ENCODE measurements around the gene KIF1A. TPM values are rescaled to one million over a fixed set of nuclear protein-coding genes. Genes with fewer than 3 reads are reported as not detected.
A peak's percentile ranks its signal among the peaks of the same experiment; 100 is the strongest.

Gene KIF1A
- total and polyA plus RNA-seq, 8 donors, result 32.4 to 76.0 (median 62.1) TPM

- H3K4me1 ChIP-seq, result peaks cover 0 to 3% (median 0%) of the 10 kb centered on the region in 3 donors
- 90 to 94% methylated on average over 18 to 19 of the region's 19 CpGs for WGBS, 2 donors
- H3K27me3 ChIP-seq, result no peaks in the 10 kb centered on the region
- H3K4me3 ChIP-seq, result no peak overlapping the region
- DNase-seq (peak in 3 of 6 donors; percentile 19 to 72 (median 50)), ATAC-seq (no peak), FAIRE-seq (no peak)
- H3K9me3 ChIP-seq, result no peaks in the 10 kb centered on the region
- H3K36me3 ChIP-seq, result peaks cover 0 to 7% (median 0%) of the 10 kb centered on the region in 3 donors
- no peak for TF ChIP-seq CTCF (IDR thresholded peaks at IDR 0.05)
- H3K27ac ChIP-seq, result no peak overlapping the region
- intact Hi-C loops (cut with DNase I), result no loop called here
Observed at GRCh38 chr2:240791221-240791800, 28.7 kb downstream of the KIF1A start.

- Histone ChIP-seq H3K4me3 (no peak overlapping the region), H3K27ac (no peak overlapping the region), H3K36me3 (no peaks in the 10 kb centered on the region), H3K9me3 (no peaks in the 10 kb centered on the region), H3K4me1 (peaks cover 0 to 3% (median 0%) of the 10 kb centered on the region in 3 donors), H3K27me3 (no peaks in the 10 kb centered on the region)
- FAIRE-seq (no peak), DNase-seq (peak in 3 of 6 donors; percentile 20 to 65 (median 43)), ATAC-seq (no peak)
- WGBS, 2 donors, result 88 to 93% methylated on average over 21 of the region's 21 CpGs
- intact Hi-C loops (cut with DNase I), result no loop called here
- TF ChIP-seq CTCF (IDR thresholded peaks at IDR 0.05), result no peak
Observed at GRCh38 chr2:240790370-240791220, 29.4 kb downstream of the KIF1A start.

- no peak for FAIRE-seq
- H3K27me3 ChIP-seq, result no peaks in the 10 kb centered on the region
- peak in 2 of 6 donors; percentile 14 to 60 for DNase-seq
- H3K4me3 ChIP-seq, result no peak overlapping the region
- H3K36me3 ChIP-seq, result no peaks in the 10 kb centered on the region
- H3K4me1 ChIP-seq, result peaks cover 0 to 3% (median 0%) of the 10 kb centered on the region in 3 donors
- TF ChIP-seq CTCF (IDR thresholded peaks at IDR 0.05), result no peak
- no peak for ATAC-seq
- H3K9me3 ChIP-seq, result no peaks in the 10 kb centered on the region
- 89 to 90% methylated on average over 22 to 23 of the region's 23 CpGs for WGBS, 2 donors
- no peak overlapping the region for H3K27ac ChIP-seq
- intact Hi-C loops (cut with DNase I), result no loop called here
Observed at GRCh38 chr2:240789501-240790369, 30.3 kb downstream of the KIF1A start.

- H3K4me1 ChIP-seq, result no peaks in the 10 kb centered on the region
- DNase-seq, result peak in 1 of 6 donors; percentile 42
- H3K4me3 ChIP-seq, result no peak overlapping the region
- H3K27ac ChIP-seq, result no peak overlapping the region
- intact Hi-C loops (cut with DNase I), result no loop called here
- FAIRE-seq, result no peak
- H3K27me3 ChIP-seq, result no peaks in the 10 kb centered on the region
- H3K9me3 ChIP-seq, result no peaks in the 10 kb centered on the region
- no peak for ATAC-seq
- TF ChIP-seq CTCF (IDR thresholded peaks at IDR 0.05), result no peak
- WGBS, 2 donors, result 87 to 88% methylated on average over 13 of the region's 13 CpGs
- H3K36me3 ChIP-seq, result no peaks in the 10 kb centered on the region
Observed at GRCh38 chr2:240789051-240789453, 31.0 kb downstream of the KIF1A start.
